HG03139 (cell line): ENCODE data around the gene LRMDA.
"Not testable (repeated sequence)": the region's sequence is repeated elsewhere in the genome, so short reads cannot be mapped to it uniquely, and the experiment has no call there.

Source experiments
- ATAC-seq: cut with Tn5 transposase; IDR thresholded peaks from one replicate; pipeline ENCODE4 v1.9.1; 2021; ENCODE audit not compliant: unreplicated experiment

LRMDA gene

DNA sequence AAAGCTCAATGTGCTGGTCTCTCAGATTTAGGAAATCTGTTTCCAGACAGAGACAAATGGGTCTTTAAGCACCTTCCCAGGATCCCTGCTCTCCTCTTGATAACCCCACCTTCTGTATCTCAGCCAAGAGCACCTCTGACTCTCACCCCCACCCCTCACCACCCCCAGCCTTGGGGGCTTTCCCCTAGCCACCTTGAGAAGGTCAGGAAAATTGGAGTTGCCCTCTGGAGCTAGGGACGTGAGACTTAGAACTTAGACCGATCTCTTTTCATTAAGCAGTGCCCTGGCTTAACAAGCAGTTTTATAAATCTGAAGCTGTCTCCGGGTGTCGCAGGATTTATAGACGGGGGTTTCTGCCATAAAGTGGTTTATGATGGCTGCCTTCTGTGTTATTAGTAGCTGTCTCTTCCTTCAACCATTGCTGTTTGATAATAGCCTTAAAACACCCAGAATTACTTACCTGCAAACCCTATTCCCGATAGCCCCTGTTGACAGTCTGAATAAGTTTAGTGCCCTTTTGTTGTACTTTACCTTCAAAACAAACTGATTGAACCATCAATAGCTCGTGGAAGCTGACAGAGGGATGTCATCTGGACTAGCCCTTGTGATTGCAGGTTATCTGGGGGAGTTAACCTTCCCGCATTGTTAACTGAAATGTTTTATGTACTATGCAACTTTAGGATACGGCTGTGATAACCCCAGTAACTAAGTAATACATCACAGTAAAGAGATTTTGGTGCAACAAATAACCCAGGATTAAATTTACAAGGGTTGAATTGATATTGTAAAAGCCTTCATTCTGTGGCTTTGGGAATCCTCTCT is 621.5 kb downstream of the LRMDA start:
- ATAC-seq = no peak

DNA sequence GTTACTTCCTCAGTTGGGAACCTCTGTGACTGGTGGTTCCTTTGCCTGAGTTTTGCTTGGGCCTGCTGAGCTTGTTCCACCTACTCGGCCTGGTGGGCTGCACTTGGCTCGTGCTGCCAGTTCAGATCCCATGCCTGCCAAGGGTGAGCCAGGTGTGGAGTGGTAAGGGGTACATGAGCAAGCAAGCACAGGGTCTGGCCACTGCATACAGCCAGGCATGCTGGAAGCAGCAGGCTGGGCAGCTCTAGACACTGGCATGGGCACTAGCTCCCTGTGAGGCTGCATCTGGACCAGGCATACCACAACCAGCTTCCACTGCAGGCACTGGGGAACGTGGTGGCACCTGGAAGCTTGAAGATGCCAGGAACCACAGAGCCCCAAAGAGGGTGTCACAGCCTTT is 624.0 kb downstream of the LRMDA start:
- ATAC-seq = no peak

DNA sequence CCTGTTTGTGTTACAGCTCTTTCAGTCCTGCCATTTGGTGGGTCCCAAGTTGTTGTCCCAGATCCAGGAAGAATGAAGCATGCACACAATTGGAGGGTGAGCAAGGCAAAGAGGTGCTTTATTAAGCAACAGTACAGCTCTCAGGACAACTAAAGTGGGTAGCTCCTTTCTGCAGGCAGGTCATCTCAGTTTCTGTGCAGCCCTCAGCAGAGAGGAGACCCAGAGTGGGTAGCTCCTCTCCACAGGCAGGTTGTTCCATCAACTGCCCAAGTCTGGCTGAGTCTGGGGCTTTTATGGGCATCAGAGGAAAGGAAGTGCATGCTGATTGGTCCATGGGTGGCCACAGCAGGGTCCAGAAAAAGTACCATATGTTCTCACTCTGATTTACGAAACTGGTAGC is 624.5 kb downstream of the LRMDA start:
- ATAC-seq = no peak

DNA sequence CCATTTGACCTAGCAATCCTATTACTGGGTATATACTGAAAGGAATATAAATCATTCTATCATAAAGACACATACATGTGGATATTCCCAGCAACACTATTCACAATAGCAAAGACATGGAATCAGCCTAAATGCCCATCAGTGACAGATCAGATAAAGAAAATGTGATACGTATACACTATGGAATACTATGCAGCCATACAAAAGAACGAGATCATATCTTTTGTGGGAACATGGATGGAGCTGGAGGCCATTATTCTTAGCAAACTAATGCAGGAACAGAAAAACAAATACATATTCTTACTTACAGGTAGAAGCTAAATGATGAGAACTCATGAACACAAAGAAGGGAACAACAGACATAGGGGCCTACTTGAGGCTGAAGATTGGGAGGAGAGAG is 629.6 kb downstream of the LRMDA start:
- ATAC-seq = not testable (repeated sequence)

DNA sequence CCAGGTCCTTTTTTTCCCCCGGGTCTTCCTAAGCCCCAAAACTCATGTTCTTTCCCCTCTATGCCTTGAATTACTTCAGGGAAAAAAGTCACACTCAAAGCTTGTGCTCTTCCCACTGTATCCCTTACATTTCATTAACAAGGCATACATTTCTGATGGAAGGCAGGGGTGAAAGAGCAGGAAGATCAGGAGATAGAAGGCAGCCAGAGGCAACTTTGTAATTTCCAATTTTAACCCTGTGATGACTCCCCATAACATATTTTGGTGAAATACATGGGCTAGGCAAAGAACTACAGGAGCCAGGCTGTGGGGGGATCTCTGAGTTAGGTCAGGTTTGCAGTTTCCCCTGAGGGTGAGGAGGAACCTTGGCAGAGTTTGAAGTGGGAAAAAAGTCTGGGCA is 635.0 kb downstream of the LRMDA start:
- ATAC-seq = no peak

DNA sequence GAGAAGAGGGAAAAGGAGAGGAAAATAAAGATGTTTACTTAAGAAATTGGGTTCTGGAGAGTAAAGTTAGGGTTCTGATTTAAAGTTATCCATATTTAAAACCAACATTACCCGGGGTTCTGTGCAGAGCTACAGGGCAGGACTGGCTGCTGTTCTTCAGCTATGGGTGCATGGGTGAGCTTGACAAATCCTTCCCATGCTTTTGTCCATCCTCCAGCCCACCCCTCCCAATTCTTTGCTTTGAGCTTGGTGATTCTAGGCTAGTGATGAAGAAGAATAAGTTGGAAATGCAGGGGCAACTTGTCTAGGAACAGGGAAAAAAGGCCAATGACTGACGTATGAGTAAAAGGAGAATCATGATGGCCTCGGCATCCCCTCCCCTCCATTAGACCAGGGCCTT is 636.0 kb downstream of the LRMDA start:
- no peak for ATAC-seq

DNA sequence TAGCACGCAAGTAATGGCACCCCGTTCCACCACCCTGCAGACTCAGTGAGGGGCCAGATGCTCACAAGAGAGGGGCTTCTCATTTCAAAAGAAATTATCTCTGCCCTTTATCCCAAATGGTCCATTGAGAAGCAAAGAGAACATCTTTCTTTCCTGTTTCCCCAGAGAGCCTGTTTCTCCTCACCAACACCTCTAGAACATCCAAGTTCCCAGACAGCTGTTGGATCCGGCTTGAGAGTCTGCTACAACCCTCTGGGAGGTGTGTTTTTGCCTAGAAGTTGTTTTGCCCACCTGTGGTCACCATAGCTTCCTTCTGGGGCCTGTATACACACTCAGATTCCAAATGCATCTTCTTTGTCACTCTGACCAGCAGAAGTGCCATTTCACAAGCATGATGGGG is 637.4 kb downstream of the LRMDA start:
- ATAC-seq = no peak

DNA sequence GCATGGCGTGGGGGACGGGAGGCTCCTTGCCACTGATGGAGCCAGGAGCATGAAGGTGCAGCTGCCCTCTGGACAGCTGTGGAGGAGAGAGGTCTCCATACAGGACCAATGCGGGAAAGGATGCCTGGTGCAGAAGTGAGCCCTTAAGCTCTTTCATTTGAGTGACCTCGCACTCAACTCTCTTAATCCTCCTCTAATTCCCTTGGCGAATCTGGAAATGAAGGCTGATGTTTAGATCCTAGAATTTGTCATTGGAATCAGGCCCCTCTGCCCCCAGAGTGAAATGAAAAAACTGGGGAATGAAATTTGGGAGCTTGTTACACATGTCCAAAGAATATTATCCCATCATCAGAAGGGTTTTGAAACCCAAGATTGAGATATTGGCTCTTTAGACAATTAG is 639.5 kb downstream of the LRMDA start:
- no peak for ATAC-seq

DNA sequence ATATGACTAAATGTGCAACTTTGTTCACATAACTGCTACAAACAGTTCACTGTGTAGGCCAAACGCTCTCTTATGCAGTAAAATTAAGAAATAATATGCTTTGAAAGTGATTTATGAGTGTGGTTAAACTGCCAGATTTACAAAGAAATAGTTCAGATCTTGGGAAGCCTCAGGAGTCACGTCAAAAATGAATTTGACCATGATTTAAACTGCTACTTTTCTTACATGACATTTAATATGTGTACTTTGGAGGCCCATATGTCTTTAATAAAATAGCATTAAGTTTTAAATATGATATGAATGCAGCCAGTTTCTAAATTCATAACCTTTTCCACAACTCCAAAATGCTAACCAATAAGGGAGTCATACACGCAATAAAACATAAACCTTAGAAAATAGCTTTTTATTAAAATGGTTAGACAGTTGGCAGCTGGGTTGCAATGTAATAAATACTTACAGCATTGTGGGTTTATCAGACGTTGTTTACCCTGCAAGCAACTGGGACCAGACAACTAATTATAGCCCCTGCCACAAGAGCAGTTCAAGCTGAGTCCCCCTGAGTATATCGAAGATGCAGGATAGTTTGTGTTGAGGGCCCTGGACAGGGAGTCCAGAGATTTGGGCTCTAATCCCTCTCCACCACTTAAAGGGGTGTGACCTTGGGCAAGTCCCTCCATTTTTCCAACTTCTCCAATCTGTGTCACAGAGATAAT is 640.4 kb downstream of the LRMDA start:
- ATAC-seq = no peak

DNA sequence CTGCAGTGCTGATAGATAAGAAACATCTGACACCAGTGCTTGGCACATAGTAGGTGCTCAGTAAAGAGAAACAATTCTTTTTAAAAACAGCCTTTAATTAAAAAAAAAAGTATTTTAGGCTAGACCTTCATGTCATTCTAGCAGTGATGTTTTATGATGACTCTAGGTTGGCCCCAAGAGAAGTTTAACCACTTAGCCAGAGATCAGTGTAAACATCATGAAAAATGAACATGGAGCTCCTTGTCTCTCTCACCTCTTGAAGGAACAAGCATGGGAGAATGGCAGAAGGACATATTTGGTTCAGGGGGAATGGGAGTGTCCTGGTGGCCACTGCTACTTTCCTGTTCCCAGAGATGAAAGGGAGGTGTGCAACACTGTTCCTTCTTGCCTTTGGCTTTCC is 641.0 kb downstream of the LRMDA start:
- ATAC-seq = no peak

DNA sequence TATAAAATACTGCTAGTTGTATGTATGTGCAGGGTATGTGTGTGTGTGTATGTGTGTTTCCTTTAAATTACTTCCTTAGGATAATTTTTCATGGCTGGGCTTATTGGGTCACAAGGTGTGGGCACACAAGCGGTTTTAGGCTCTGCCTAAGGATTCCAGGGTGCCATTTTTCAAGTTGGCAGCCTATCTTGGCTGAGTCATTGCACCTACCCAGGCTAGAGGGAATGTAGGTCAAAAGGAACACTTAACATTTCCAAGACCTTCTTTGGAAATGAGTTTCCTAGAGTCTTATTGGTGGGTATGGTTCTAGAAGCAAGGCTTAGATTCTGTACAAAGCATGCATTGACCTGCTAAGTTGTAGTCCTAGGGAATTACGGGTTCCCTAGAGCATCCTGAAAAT is 642.1 kb downstream of the LRMDA start:
- no peak for ATAC-seq

DNA sequence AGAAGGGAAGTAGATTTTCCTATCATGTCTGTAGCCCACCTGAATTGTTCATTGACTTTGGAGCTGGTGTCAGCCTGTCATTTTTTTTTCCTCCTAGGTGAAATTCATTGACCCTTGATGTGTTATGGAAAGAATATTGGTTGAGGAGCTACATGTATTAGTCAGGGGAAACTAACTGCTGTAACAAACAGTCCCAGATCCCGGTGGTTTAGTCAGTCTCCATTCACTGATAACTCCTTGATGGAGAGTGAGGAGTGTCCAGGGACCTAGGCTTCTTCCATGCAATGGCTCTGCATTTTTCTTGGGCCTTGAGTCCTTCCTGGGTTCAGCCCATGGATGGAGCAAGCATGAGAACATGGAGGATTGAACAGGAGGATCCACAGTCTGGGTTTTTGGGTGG is 643.2 kb downstream of the LRMDA start:
- no peak for ATAC-seq

DNA sequence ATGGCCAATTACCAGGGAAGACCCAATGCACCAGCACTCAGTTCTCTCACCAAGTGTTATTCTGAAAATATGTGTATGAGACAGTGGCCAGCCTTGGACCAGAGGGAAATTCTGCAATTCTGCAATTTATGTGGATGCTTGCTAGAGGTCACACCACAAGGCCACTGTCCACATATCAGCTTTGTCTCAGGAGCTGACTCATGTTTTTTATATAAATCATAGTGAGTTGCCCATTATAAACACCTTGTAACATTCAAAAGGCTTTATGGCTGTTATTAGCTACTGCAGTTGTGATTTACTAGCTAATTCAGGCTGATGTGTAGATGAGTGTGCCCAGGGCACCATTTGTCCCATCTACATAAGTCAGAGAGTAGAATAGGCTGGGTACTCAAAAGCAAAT is 649.0 kb downstream of the LRMDA start:
- no peak for ATAC-seq

DNA sequence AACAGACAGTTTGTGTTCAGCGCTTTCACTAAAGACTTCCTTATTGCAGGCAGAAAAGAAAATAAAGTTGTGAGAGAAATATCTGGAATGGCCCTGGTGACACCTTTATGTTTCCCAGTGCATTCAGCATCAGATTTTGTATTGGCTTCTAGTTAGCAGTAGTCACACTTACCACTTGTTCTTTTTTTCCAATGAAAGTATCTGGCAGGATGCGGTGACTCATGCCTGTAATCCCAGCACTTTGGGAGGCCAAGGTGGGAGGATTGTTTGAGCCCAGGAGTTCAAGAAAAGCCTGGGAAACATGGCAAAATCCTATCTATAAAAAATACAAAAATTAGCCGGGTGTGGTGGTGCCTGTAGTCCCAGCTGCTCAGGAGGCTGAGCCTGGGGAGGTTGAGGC is 649.6 kb downstream of the LRMDA start:
- ATAC-seq = no peak

DNA sequence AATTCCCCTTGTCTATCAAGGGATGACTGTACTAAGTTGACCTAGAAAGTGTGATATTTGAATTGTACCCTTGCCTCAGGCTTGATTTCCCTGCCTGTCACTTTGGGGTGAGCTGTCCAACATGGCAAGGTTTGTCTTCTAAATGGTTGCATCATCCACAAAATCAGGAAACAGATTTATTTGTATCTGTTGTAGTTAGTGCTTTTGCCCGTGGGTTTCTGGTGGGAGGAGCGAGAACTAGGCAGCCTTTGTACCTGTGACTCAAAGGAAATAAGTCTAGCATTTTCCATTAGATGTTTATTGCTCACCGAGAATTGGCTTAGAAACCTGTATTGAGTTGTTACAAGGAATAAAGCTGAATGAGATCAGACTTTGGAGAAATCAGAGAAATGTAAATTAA is 650.8 kb downstream of the LRMDA start:
- ATAC-seq = no peak

DNA sequence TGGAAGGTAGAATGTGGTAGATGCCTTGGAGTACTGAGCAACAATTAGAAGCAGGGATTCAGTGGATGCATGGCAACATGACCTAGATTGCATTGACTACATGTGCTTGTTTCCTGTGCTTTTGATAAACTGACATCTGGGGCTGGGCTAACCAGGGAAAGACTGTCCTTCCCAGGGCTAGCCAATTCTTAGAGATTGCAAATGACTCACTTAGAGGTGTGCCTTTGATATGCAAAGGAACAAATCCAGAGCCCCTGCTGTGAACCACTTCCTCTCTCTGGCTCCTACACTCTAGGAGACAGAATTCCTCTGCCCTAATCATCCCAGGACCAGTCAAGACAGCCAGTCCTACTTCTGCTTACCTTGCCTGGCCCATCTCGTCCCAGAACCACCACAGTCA is 651.5 kb downstream of the LRMDA start:
- no peak for ATAC-seq

DNA sequence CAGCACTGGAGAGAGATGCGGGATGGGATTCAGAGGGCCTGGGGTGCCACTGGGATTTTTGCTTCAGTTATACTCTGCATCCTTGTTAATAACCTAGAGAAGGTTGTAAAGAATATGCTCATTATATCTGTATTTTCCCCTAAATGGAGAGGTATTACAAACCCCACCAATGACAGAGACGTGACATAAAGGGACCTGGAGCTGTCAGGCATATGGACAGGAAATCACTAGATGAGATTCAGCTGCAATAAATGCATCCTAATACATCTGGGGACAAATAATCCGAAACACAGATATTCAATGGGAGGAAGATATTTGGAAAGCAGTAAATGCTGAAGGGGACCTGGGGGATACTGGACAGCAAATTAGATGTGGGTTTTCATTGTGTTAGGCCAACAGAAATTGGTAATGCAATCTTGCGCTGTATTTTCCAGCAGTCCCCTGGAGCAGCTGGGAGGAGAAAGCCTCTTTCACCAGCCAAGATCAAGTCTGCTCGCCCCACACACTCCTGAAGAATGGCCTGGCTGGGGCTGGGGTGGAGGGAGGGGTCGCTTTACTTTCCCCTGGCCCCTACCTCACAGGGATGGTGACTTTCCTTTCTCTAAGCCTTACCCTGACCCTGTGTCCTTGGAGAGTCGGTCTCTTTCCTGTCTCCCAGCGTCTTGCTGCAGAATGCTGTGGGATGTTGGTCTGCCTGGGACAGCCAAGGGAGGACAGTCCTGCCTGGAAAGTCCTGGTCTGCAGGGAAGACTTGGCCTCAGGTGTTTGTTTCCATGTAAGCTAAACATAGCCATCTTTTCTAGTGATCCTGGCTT is 653.8 kb downstream of the LRMDA start:
- no peak for ATAC-seq

DNA sequence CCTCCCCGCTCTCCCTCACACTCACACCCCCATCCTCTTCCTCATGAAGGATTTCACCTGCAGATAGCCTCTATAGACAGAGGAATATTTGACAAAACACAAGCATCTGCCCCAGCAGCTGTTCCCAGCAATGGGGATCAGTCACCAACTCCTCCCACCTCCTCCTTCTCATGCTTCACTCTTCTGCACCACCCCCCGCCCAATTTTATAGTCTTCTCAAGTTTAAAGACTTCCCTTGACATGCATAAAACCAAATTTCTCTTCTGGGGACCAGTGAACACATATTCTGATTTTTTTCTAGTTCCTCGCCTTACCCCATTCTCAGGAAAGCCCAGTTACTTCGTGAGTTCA is 654.4 kb downstream of the LRMDA start:
- ATAC-seq = no peak

DNA sequence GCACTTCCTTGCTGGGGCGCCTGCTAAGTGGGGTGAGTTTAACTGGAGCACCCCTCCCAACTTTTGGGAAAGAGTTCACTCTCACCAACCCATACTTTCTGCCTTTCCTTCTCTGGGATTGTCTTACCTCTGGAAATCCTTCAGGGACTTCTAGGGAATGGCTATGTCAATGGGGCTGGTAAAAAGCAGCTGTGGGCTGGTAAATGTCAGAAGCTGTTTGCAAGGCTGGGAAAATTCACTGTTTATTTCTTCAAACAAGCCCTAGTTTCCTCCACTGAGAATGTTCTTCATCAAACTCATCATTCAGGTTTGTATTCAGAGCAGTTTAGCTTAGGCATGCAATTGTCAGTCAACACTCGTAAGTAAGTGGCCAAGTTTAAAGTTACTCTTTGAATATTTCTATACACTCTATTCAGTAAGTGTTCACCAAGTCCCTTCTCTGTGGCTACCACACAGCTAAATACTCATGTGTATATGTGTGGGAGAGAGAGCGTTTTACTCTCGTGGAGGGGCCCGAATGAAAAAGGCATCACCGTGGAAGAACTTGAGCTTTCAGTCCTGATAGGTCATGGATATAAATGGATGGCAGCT is 654.8 kb downstream of the LRMDA start:
- ATAC-seq = no peak

DNA sequence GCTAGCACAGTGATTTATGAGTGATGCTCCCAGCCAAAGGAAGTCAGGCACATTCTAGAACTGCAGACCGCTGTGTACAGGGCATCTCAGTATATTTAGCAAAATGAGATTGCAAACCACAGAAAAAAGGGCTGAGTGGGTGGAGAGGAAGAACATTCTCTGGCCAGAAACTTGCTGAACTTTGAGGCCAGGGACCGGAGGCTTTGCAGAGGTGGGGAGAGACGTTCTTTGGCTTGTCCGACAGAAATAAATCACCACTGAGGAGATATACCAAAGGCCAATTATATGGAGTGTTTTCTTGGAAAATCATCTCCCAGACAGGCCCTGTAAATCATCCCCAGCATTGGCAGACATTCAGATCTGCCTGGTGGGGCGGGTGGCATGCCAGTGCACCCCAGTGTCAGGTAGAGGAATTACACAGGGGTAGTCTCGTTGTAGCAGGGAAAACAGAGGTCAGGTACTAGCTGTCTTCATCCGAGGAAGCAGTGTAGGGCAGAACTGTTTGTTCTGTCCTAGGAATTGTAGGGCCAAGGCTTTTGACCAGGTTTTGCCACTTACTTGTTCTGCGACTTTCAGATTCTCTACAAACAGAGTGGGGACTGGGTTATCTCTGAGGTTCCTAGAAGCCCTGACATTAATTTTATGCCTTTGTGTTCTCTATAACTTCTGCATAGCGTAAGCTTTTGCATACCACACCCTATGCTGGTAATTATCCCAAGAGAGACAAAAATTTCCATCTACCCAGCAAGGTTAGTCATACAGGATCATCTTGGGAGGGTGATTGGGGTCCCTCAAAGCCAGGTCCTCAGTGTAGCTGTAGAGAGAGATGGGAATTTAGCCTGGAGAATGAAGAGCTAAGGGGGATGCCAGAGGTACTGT is 655.6 kb downstream of the LRMDA start:
- ATAC-seq = no peak

DNA sequence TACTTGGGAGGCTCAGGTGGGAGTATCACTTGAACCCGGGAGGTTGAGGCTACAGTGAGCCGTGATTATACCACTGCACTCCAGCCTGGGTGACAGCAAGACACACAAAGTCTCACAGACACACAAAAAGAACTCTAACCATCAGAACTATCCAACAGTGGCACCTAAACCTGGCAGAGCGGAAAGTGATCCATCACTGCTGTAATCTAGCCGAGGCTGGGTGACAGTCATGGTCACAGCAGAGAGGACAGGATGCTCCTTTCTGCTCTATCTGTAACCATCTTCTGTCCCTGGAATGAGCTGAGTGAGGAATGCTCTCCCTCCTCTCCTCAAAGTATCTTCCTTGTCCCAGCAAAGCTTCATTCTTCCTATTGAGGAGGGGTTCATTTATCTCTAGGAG is 656.6 kb downstream of the LRMDA start:
- ATAC-seq = no peak
